GM19455 (cell line): ENCODE measurements around the gene CBX7.

ENCODE experiments used
- ATAC-seq: cut with Tn5 transposase; IDR thresholded peaks from one replicate; pipeline ENCODE4 v1.9.1; 2021; ENCODE audit not compliant: unreplicated experiment

The CBX7 gene

DNA sequence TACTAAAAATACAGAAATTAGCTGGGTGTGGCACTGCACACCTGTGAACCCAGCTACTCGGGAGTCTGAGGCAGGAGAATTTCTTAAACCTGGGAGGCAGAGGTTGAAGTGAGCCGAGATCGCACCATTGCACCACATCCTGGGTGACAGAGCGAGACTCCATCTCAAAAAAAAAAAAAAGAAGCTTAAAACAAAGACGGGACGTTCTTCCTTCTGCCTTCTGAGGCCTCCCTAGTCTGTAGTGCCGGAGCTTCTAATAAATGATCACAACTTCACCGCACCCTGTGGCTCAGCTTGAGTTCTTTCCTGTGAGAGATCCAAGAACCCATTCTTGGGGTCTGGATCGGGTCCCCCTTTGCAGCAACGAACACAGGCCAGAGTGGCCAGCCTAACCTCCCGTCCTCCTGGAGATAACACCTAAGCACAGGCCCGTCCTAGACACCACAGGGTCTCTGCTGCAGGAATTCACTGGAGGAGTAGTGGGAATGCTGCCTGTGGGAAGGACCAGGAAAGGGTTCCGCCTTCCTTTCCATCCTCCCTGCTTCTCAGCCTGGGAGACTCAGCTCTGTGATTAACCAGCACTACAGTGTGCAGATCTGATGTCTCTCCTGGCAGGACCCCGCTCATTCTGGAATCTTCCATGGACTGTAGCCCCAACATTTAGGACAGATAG is 57.6 kb downstream of the CBX7 start:
- ATAC-seq = no peak

DNA sequence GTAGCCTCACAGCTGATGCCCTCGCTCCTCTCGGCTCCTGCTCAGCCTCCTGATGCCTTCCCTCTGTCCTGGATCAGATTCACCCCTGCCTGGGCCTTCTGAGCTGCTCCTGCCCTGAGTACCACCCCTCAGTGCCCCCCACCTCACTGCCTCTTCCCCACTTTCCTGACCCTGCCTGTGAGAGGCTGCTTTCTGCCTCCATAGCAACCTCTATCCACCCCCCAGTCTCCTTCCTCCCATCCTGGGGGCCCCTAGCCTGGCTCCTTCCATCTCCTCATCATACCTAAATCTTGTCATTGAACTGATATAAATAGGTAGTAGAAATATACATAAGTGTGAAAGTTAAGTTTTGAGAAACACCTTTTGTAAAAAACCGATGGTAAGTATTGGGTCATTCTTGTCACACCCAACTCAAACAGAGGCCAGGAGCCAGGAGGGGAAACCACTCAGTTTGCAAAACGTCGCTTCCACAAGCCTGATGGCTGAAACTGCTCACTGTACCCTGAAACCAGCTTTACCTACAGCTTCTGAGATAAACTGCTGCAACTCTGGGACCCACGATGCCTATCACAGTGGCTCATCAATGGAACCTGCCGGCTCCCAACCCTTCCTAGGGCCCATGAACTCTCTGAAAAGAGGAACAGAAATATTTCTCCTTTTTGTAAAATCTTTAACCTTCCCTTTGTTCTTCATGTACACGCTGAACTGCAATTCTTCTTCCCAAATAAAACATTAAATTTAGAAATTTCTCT is 60.2 kb downstream of the CBX7 start:
- ATAC-seq = no peak

DNA sequence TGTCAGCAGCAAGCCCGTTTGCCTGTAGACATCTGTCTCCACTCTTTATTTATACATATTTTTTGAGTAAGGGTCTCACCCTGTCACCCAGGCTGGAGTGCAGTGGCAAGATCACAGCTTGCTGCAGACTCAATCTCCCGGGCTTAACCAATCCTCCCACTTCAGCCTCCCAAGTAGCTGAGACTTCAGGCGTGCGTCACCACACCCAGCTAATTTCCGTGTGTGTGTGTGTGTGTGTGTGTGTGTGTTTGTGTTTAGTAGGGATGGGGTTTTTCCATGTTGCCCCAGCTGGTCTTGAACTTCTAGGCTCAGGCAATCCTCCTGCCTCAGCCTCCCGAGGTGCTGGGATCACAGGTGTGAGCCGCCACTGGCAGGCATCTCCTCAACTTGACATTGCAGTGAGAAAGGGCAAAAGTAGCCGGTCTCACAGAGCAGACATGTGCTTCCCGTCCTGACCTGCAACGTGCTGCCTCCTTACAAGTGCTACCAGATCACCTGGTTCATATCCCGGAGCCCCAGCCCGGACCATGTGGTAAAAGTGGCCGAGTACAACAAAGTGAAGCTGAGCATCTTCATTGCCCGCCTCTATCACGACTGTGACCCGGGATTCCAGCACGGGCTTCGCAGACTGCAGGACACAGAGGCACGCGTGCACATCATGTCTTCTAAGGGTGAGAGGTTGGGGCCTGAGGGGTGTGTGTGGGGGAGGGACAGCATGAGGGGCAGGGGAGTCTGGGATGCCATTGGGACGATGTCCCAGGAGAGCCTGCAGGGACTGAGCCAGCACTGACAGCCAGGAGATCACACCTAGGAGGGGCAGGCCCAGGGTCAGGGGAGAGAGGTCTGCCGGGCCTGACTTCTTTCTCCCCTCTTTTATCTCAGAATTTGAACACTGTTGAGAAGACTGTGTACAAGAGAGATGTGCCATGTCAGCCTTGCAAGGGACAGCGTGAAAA is 61.1 kb downstream of the CBX7 start:
- ATAC-seq = no peak

- no peak for ATAC-seq
Observed at GRCh38 chr22:39090426-39091064, 61.9 kb downstream of the CBX7 start.

DNA sequence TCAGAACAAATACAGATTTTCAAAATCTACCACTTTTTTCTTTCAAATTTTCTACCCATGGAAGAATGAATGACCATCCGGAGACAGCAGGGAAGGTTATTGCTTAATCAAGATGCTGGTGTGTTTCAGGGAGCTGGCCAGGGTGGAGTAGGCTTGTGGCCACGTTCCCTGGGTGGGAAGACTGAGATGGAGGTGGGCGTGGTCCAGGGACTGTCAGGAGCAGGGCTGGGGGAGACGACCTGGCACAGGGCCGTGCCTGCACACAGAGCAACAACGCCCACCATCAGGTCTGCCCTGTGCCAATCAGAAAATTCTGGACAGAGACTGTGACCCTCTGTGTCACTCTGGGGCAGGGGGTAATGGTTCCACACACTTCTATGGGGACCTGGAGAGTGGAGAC is 62.6 kb downstream of the CBX7 start:
- no peak for ATAC-seq

DNA sequence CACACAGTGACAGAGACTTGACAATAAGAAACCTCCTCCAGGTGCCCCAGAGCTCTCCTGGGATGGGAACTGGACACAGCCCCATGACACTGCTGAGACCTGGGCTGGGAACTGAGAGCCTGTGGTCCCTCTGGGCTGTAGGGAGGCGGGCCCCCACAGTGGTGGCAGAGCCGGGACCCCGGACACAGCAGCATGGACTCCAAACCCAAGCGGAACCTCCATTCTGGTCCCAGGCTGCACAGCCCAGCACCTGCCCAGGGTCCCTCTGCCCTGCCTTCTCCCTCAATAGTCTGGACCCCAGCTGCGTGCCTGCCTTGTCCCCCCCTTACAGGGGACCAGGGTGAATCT is 63.8 kb downstream of the CBX7 start:
- no peak for ATAC-seq

GRCh38 chr22:39087881-39088684 is 64.4 kb downstream of the CBX7 start:
- no peak for ATAC-seq

- no peak for ATAC-seq
Observed at GRCh38 chr22:39087098-39087497, 65.4 kb downstream of the CBX7 start.

DNA sequence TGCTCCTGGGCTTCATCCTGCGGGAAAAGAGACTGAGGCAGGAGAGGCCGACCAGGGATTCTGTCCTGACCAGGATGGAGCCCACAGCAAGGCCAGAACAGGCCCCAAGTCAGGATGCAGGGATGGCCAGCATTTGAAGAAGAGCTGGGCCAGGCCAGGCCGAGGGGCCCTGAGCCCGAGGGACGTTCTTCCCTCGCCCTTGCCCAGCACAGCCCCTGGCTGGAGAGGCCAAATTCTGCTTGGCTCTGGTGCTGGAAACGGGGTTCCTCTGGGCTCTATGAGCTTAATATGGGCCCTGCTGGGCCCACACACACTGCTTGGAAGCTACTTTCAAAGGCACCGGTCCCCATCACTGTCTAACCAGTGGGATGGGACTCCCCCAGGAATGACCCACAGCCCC is 67.8 kb downstream of the CBX7 start:
- no peak for ATAC-seq

- no peak for ATAC-seq
Observed at GRCh38 chr22:39083212-39084165, 69.0 kb downstream of the CBX7 start.

DNA sequence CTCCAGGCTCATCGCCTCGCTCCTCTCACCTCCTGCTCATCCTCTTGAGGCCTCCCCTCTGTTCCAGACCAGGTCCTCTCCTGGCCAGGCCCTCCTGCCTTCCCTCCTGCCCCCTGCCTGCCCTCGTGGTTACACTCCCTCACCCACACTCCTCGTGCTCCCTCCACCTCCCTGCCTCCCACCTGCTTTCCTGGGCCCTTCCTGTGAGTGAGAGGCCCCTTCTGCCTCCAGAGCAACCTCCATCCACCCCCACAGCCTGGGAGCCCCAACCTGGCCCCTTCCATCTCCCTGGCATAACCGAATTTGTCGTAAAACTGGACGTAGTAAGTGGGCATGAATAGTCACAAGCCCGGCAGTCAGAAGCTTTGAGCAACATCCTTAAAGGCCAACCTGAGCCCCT is 70.9 kb downstream of the CBX7 start:
- ATAC-seq = no peak

DNA sequence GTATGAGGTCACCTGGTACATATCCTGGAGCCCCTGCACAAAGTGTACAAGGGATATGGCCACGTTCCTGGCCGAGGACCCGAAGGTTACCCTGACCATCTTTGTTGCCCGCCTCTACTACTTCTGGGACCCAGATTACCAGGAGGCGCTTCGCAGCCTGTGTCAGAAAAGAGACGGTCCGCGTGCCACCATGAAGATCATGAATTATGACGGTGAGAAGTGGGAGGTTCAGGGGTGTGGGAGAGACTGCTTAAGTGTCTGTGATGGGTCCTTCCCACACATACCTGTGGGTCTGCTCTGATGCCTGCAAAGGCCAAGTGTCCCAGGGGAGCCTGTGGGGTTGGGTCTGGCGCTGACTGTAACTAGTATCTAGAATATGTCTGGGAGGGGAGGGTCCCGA is 71.5 kb downstream of the CBX7 start:
- no peak for ATAC-seq
